GM21576 (cell line): ENCODE data around the gene ZNRF1.
"Not testable (repeated sequence)": the region's sequence is repeated elsewhere in the genome, so short reads cannot be mapped to it uniquely, and the experiment has no call there.

Source experiments
- ATAC-seq: cut with Tn5 transposase; IDR thresholded peaks from one replicate; pipeline ENCODE4 v1.9.1; 2021; ENCODE audit warnings: mild to moderate bottlenecking, moderate library complexity; ENCODE audit not compliant: unreplicated experiment

Gene ZNRF1

GRCh38 chr16:75111514-75111940 is 112.7 kb downstream of the ZNRF1 start:
- ATAC-seq: no peak

- ATAC-seq: no peak
Measured at GRCh38 chr16:75111961-75112733, 113.3 kb downstream of the ZNRF1 start.

- no peak for ATAC-seq
Measured at GRCh38 chr16:75112734-75113491, 114.1 kb downstream of the ZNRF1 start.

- no peak for ATAC-seq
Measured at GRCh38 chr16:75113541-75114121, 114.8 kb downstream of the ZNRF1 start.

- no peak for ATAC-seq
Measured at GRCh38 chr16:75114179-75114945, 115.5 kb downstream of the ZNRF1 start.

GRCh38 chr16:75114946-75115825 is 116.4 kb downstream of the ZNRF1 start:
- no peak for ATAC-seq

- no peak for ATAC-seq
Measured at GRCh38 chr16:75116081-75116910, 117.5 kb downstream of the ZNRF1 start, which contains the start of gene LDHD. Gene LDHD, minus strand, starts transcription at chr16:75116780. Its CDS starts 60 bp downstream, at chr16:75116720.

- ATAC-seq: no peak
Measured at GRCh38 chr16:75116911-75117245, 118.1 kb downstream of the ZNRF1 start.

GRCh38 chr16:75118943-75119539 is 120.2 kb downstream of the ZNRF1 start:
- ATAC-seq: no peak

- ATAC-seq: no peak
Measured at GRCh38 chr16:75120253-75120652, 121.4 kb downstream of the ZNRF1 start.

- no peak for ATAC-seq
Measured at GRCh38 chr16:75121949-75122568, 123.2 kb downstream of the ZNRF1 start.

- ATAC-seq: no peak
Measured at GRCh38 chr16:75122609-75123008, 123.8 kb downstream of the ZNRF1 start.

GRCh38 chr16:75127713-75128415 is 129.0 kb downstream of the ZNRF1 start:
- ATAC-seq: no peak

- ATAC-seq: not testable (repeated sequence)
Measured at GRCh38 chr16:75129421-75130149, 130.8 kb downstream of the ZNRF1 start.

GRCh38 chr16:75130150-75130771 is 131.4 kb downstream of the ZNRF1 start:
- no peak for ATAC-seq

GRCh38 chr16:75131081-75131480 is 132.3 kb downstream of the ZNRF1 start:
- no peak for ATAC-seq

GRCh38 chr16:75138233-75138632 is 139.4 kb downstream of the ZNRF1 start:
- ATAC-seq: no peak
